Aorta (tissue), 5 donors: ENCODE results near the gene GPR35. TPM values are rescaled to one million over a fixed set of nuclear protein-coding genes. Genes with fewer than 3 reads are reported as not detected.

Experiments used
- ATAC-seq: fragments of 200-7000 bp; cut with Tn5 transposase; one replicate; pipeline ENCODE4 v1.9.1; 2022; ENCODE audit warnings: moderate library complexity; ENCODE audit not compliant: low FRiP score
- DNase-seq, 2 donors: peaks; one replicate each; pipeline ENCODE4 v3.0.0-alpha.2; 2020
- H3K27ac ChIP-seq, 2 donors: one replicate each; pipeline ENCODE4 v1.5.1; 2013; ENCODE audit warnings: low read length in 2 of 2, mild to moderate bottlenecking in 2 of 2, moderate library complexity in 2 of 2, control low read depth in 1 of 2, inconsistent platforms in 1 of 2, low read depth in 1 of 2
- H3K27me3 ChIP-seq, 2 donors: one replicate each; pipeline ENCODE4 v1.6.1; 2013; ENCODE audit warnings: control low read depth in 1 of 2, low read length in 1 of 2, mild to moderate bottlenecking in 1 of 2, moderate library complexity in 1 of 2; ENCODE audit not compliant: insufficient read depth in 2 of 2, control insufficient read depth in 1 of 2
- H3K36me3 ChIP-seq, 2 donors: one replicate each; pipeline ENCODE4 v1.6.1; 2013; ENCODE audit warnings: control low read depth in 1 of 2, low read length in 1 of 2, mild to moderate bottlenecking in 1 of 2; ENCODE audit not compliant: insufficient read depth in 2 of 2, control insufficient read depth in 1 of 2
- H3K4me1 ChIP-seq, 2 donors: one replicate each; pipeline ENCODE4 v1.6.1; 2013; ENCODE audit warnings: low read length in 2 of 2, control low read depth in 1 of 2, mild to moderate bottlenecking in 1 of 2, moderate library complexity in 1 of 2; ENCODE audit not compliant: insufficient read depth in 2 of 2, control insufficient read depth in 1 of 2
- H3K4me3 ChIP-seq, 2 donors: one replicate each; pipeline ENCODE4 v1.5.1; 2013; ENCODE audit warnings: low read length in 2 of 2, control low read depth in 1 of 2, mild to moderate bottlenecking in 1 of 2
- H3K9me3 ChIP-seq: one replicate; pipeline ENCODE4 v1.6.1; 2013; ENCODE audit warnings: mild to moderate bottlenecking, low read length; ENCODE audit not compliant: control insufficient read depth
- WGBS, 2 donors: extraction: QIAGEN DNeasy Blood & Tissue Kit; methylation state at CpG; one replicate each; pipeline ENCODE4 v1.1.7; 2013; 5-methylcytosine and 5-hydroxymethylcytosine counted together
- intact Hi-C, 2 donors: fragments of 100-400 bp; cut with DNase I; formaldehyde crosslinking; loops; one replicate each; pipeline versions ENCODE4 v1.14.2 to v1.15.0; 2022
- polyA plus RNA-seq, 2 donors: library from polyadenylated mRNA; stranded (reverse); fragments of 200-250 nt; gene quantifications; one replicate each; pipeline ENCODE4 v1.2.3, GENCODE V29; 2013
- total RNA-seq, 2 donors: library from RNA; stranded (reverse); fragmentation: NEBNext Ultra II Directional; extraction: Animal tissue kit (Norgen Biotek cat#: 25700); gene quantifications; one replicate each; pipeline ENCODE4 v1.2.1, GENCODE V29; 2021
- donor health status: healthy with polysubstance abuse.
- donor health status: Bipolar disorder and iron deficiency.
- donor health status: DM: no; HTN: no; CAD: no.
- donor health status: DM: no; HTN: no; CAD: no.
- donor health status: DM: yes; HTN: yes; CAD: no.

The GPR35 gene
- total and polyA plus RNA-seq, 4 donors = 2.1 to 14.5 (median 7.0) TPM

GRCh38 chr2:240579771-240580614 lies 45.3 kb upstream of the GPR35 start:
- Histone ChIP-seq H3K9me3 (no peaks in the 10 kb centered on the region), H3K4me1 (no peaks in the 10 kb centered on the region), H3K36me3 (no peaks in the 10 kb centered on the region), H3K4me3 (no peak overlapping the region), H3K27ac (peak overlapping the region in 1 of 2 donors; percentile 7), H3K27me3 (no peaks in the 10 kb centered on the region)
- WGBS, 2 donors = 56 to 58% methylated on average over 27 of the region's 27 CpGs
- intact Hi-C loops = no loop called here
- ATAC-seq (peak; percentile 34), DNase-seq (peak in 1 of 2 donors; percentile 81)

GRCh38 chr2:240581811-240582210 lies 43.5 kb upstream of the GPR35 start:
- Histone ChIP-seq H3K4me1 (no peaks in the 10 kb centered on the region), H3K4me3 (no peak overlapping the region)
- intact Hi-C loops = no loop called here

GRCh38 chr2:240582781-240583180 lies 42.5 kb upstream of the GPR35 start:
- DNase-seq (no peak), ATAC-seq (no peak)
- Histone ChIP-seq H3K27me3 (no peaks in the 10 kb centered on the region), H3K4me1 (no peaks in the 10 kb centered on the region), H3K4me3 (no peak overlapping the region), H3K36me3 (no peaks in the 10 kb centered on the region), H3K9me3 (no peaks in the 10 kb centered on the region), H3K27ac (no peak overlapping the region)
- intact Hi-C loops = no loop called here
- 82 to 88% methylated on average over 3 of the region's 3 CpGs for WGBS, 2 donors

More at GRCh38 chr2:240581811-240582210, 43.5 kb upstream of the GPR35 start:
- H3K36me3 ChIP-seq = no peaks in the 10 kb centered on the region
- no peaks in the 10 kb centered on the region for H3K27me3 ChIP-seq
- no peak for ATAC-seq
- H3K27ac ChIP-seq = no peak overlapping the region
- 91 to 97% methylated on average over 5 of the region's 5 CpGs for WGBS, 2 donors
- DNase-seq = no peak
- H3K9me3 ChIP-seq = no peaks in the 10 kb centered on the region

- H3K27me3 ChIP-seq = no peaks in the 10 kb centered on the region
- H3K9me3 ChIP-seq = no peaks in the 10 kb centered on the region
- intact Hi-C loops = no loop called here
- H3K36me3 ChIP-seq = no peaks in the 10 kb centered on the region
- WGBS, 2 donors = 87 to 90% methylated on average over 4 of the region's 4 CpGs
- no peaks in the 10 kb centered on the region for H3K4me1 ChIP-seq
- ATAC-seq (no peak), DNase-seq (peak in 1 of 2 donors; percentile 37)
- no peak overlapping the region for H3K4me3 ChIP-seq
- H3K27ac ChIP-seq = no peak overlapping the region
Measured at GRCh38 chr2:240583774-240584173, 41.5 kb upstream of the GPR35 start.

GRCh38 chr2:240584486-240585031 lies 40.7 kb upstream of the GPR35 start:
- peak; percentile 22 to 61 for DNase-seq
- no peaks in the 10 kb centered on the region for H3K36me3 ChIP-seq
- H3K27me3 ChIP-seq = no peaks in the 10 kb centered on the region
- H3K9me3 ChIP-seq = no peaks in the 10 kb centered on the region
- intact Hi-C loops = no loop called here
- no peak for ATAC-seq
- no peaks in the 10 kb centered on the region for H3K4me1 ChIP-seq
- no peak overlapping the region for H3K4me3 ChIP-seq
- H3K27ac ChIP-seq = no peak overlapping the region
- 84 to 87% methylated on average over 4 of the region's 4 CpGs for WGBS, 2 donors

GRCh38 chr2:240585101-240585500 lies 40.2 kb upstream of the GPR35 start:
- no peaks in the 10 kb centered on the region for H3K4me1 ChIP-seq
- H3K27me3 ChIP-seq = no peaks in the 10 kb centered on the region
- ATAC-seq (no peak), DNase-seq (peak in 1 of 2 donors; percentile 42)
- no peak overlapping the region for H3K27ac ChIP-seq
- intact Hi-C loops = no loop called here
- no peak overlapping the region for H3K4me3 ChIP-seq
- WGBS, 2 donors = 83 to 84% methylated on average over 6 of the region's 6 CpGs
- no peaks in the 10 kb centered on the region for H3K36me3 ChIP-seq
- H3K9me3 ChIP-seq = no peaks in the 10 kb centered on the region

- no peaks in the 10 kb centered on the region for H3K27me3 ChIP-seq
- intact Hi-C loops = loop anchor here in 1 of 2 donors (2.0 kb wide), 2 partner anchors 17 to 25 kb away; partner anchors contain the start of genes DUSP28 and RNPEPL1
- no peaks in the 10 kb centered on the region for H3K9me3 ChIP-seq
- WGBS, 2 donors = 2 to 3% methylated on average over 20 of the region's 20 CpGs
- ATAC-seq = no peak
- no peaks in the 10 kb centered on the region for H3K36me3 ChIP-seq
- H3K27ac ChIP-seq = peak overlapping the region in 1 of 2 donors; percentile 30
- peak in 1 of 2 donors; percentile 47 for DNase-seq
- no peaks in the 10 kb centered on the region for H3K4me1 ChIP-seq
- H3K4me3 ChIP-seq = peak overlapping the region; percentile 75 to 85
Measured at GRCh38 chr2:240585681-240586197, 39.5 kb upstream of the GPR35 start.

GRCh38 chr2:240586198-240586918 lies 38.9 kb upstream of the GPR35 start, which contains the start of gene CAPN10:
Gene CAPN10 (plus strand): TSS chr2:240586734. CDS start chr2:240586912, 178 bp downstream.
- Histone ChIP-seq H3K36me3 (no peaks in the 10 kb centered on the region), H3K9me3 (no peaks in the 10 kb centered on the region), H3K27me3 (no peaks in the 10 kb centered on the region), H3K27ac (peak within 1 kb of the TSS in 1 of 2 donors; percentile 87), H3K4me1 (no peaks in the 10 kb centered on the region), H3K4me3 (peak within 1 kb of the TSS; percentile 80 to 85)
- 0 to 1% methylated on average over 56 to 88 of the region's 88 CpGs for WGBS, 2 donors
- DNase-seq (peak; percentile 99 to 100), ATAC-seq (peak; percentile 99)
- intact Hi-C loops = loop anchor here in 1 of 2 donors (2.0 kb wide), 2 partner anchors 18 to 26 kb away; partner anchors contain the start of genes DUSP28 and RNPEPL1
